NCI-H1105 treated with DMSO at 0.1 percent for 48 hours (cell line): ENCODE results near the gene LTF.
"Not testable (repeated sequence)": the region's sequence is repeated elsewhere in the genome, so short reads cannot be mapped to it uniquely, and the experiment has no call there.

ENCODE experiments used
- DNase-seq: peaks from one replicate; lab custom pipeline; 2025; lab: John Stamatoyannopoulos, UW

Gene LTF

GRCh38 chr3:46393554-46394434 is 70.9 kb downstream of the LTF start:
- no peak for DNase-seq

GRCh38 chr3:46393011-46393410 is 71.7 kb downstream of the LTF start:
- no peak for DNase-seq

GRCh38 chr3:46391526-46391925 is 73.2 kb downstream of the LTF start:
- DNase-seq: not testable (repeated sequence)

- DNase-seq: no peak
These were observed 75.4 kb downstream of the LTF start for GRCh38 chr3:46389306-46389705.

- not testable (repeated sequence) for DNase-seq
These were observed 75.9 kb downstream of the LTF start for GRCh38 chr3:46388847-46389246.

- peak; percentile 11 for DNase-seq
These were observed 78.5 kb downstream of the LTF start for GRCh38 chr3:46386205-46386604.
